HG03060 (cell line): ENCODE results near the gene CAPN9.

Experiments
- ATAC-seq: cut with Tn5 transposase; IDR thresholded peaks from one replicate; pipeline ENCODE4 v1.9.1; 2021; ENCODE audit warnings: low read depth, moderate number of reproducible peaks; ENCODE audit not compliant: unreplicated experiment

The CAPN9 gene

DNA sequence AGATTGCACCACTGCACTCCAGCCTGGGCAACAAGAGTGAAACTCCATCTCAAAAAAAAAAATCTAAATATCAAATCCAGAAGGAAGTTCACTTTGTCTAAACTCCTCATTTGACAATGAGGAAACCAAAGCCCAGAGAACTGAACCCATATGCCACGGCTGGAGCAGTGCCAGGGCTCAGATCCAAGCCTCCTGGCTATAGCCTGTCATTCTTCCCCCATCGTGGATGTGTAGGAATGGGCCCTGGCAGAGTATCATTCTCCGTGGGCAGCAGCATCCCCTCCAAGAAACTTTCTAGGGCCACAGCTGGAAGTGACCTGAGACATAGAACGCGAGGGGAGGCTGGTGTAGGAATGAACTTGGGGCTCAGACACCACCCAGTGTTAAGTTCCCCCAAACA, 47.2 kb downstream of the CAPN9 start:
- ATAC-seq: no peak

GRCh38 chr1:230794871-230795605, 47.9 kb downstream of the CAPN9 start:
- ATAC-seq: no peak

DNA sequence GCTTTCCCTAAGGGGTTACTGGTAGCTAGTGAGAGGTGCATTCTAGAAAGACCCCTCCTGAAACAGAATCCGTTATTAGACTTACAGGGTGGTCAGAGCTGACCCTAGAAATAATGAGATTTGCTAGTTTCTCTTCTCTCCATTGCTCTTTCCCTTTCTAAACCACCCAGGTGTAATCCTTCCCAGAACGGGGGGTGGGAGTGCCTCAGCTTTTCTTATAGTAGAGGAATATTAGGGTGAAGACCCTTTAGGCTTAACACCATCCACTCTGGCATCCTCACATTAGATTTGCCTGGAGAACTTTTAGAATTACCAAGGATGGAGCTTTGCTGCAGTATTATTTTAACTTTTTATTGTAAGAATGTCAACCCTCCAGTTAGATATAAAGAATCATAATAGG, 49.4 kb downstream of the CAPN9 start:
- no peak for ATAC-seq

- no peak for ATAC-seq
Measured at GRCh38 chr1:230797376-230797920, 50.3 kb downstream of the CAPN9 start.

DNA sequence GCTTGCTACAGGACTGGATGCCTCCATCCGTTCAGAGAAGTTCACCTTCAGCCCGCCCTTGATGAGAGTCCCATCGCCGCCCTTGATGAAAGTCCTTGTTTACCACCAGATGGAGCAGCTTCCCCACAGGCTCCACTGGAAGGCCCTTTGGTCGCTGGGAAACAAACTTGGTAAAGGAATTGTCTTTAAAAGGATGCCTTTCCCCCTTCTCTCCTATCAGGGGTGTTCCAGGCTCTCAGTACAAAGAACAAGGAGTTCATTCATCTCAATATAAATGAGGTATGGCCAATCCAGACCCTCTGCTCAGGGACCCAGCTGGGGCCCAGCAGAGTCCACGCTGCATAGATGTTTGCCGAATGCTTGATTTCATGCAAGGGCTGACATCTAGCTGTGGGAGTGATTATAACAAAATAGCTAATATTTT, 50.8 kb downstream of the CAPN9 start:
- no peak for ATAC-seq

DNA sequence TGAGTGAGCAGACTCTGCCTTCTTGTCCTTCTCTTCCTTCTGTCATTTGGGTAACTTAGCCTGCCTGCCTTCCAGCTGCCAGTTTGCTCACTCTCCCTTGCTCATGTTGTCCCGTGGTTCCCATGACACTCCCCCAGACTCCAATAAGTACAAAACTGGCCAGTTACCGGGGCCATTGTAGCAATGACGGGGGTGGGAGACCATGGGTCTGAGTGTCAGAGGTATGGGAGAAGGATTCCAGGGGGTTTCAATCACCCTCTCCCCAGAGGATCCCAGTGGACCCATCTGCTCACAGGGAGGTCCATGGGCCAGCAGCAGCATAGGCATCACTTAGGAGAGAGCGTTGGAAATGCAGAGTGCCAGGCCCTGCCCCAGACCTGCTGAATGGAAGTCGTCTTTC, 51.3 kb downstream of the CAPN9 start:
- ATAC-seq: no peak

GRCh38 chr1:230800891-230801840, 54.0 kb downstream of the CAPN9 start:
- ATAC-seq: no peak

GRCh38 chr1:230804396-230804795, 57.2 kb downstream of the CAPN9 start:
- ATAC-seq: no peak

GRCh38 chr1:230806552-230806951, 59.4 kb downstream of the CAPN9 start:
- ATAC-seq: no peak

GRCh38 chr1:230807029-230807428, 59.8 kb downstream of the CAPN9 start:
- no peak for ATAC-seq

DNA sequence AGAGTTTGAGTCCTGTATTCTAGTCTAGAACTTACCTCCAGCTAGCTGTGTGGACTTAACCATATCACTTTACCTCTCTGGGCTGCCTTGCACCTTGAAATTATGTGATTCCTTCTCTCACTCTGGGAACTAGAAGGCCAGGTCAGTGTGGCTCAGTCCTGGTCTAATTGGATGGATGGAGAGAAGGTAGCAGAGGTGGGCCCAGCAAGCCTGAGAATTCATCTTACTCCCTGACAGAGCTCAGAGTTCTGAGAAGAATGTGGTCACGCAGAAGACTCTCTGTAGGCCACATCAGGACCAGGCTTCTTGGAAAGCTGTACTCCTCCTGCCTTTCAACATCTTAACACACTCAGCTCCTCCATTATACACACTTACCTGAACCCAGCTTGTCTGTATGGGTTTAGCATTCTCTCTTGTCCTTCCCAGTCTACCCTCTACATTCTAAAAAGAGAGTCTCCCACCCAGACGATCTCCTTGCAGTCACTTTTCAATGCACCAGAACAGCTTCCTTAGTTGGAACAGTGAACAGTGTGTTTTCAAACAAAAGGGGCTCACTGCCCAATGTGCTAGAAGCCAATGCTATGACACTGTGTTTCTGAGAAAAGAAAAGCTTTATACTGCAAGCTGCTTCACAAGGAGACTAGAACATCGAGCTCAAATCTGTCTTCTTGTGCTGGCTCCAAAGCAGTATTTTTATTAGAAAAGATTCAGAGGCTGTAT, 60.5 kb downstream of the CAPN9 start:
- ATAC-seq: no peak

DNA sequence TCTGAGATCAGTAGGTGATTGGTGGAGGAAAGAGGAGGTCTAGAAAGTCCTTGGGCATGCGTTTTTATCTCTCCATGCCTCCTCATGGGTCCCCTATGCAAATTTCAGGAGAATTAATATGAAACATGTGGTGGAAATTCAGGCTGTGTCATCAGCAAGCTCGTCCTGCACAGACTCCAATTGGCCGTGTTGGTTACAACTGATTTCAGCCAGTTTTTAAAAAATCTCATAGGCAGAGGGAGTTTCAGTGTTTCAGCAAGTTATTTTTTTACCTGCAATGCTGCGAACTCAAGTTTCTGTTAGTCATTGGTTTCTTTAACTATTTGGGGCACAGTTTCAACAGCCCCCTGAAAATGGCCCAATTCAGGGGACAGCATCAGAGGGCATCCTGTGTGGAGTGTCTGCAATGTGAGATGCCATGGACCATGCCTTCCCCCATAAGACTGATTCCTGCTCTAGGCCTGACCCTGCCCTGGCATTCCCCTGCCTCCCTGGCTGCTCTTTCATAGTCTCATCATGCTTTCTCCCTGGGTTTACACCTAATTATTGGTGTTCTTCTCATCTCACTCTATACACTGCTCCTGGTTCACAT, 61.2 kb downstream of the CAPN9 start:
- no peak for ATAC-seq

DNA sequence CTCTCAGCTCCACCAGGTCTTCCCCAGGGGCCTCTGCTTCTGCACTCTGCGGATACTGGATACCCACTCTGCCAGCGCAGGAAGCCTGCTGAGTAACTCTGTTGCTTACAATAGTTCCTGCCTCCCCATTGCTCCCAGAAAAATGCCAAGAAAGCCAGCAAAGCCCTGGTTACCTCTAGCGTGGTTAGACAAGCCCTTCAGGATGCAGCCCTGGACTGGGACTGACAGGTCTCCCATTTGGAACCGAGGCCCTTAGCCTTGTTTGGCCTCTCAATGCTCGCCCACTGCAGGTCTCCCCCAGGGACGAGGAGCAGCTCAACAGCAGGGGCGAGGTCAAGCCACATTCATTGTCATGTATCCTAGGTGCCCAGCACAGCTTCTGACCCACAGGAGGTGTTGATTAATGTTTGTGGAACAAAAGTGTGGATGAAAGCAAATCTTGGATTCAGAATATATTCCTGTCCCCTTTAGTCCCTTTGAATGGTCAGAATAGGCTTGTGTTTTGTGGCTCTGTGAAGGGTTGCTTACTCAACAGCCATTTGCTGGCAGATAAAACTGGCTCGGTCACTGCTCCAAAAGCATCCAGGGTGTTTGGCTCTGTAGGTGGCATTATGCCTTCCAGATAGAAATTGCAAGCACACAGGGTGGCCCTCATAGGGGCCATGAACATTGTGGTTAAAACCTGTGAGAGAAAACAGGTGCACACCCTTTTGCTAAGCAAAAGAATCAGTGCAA, 62.2 kb downstream of the CAPN9 start:
- ATAC-seq: no peak

DNA sequence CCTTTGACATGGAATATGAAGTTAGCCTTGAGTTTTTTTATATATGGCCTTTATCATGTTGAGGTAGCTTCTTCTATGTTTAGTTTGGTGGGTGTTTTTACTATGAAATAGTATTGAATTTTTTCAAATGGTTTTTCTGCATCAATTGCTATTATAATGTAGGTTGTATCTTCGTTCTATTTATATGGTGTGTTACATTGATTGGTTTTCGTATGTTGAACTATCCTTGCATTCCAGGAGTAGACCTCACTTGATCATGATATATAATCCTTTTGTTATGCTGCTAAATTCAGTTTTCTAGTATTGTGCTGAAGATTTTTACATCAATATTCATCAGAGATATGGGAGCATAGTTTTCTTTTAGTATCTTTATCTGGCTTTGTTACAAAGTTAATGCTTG, 65.4 kb downstream of the CAPN9 start:
- no peak for ATAC-seq

DNA sequence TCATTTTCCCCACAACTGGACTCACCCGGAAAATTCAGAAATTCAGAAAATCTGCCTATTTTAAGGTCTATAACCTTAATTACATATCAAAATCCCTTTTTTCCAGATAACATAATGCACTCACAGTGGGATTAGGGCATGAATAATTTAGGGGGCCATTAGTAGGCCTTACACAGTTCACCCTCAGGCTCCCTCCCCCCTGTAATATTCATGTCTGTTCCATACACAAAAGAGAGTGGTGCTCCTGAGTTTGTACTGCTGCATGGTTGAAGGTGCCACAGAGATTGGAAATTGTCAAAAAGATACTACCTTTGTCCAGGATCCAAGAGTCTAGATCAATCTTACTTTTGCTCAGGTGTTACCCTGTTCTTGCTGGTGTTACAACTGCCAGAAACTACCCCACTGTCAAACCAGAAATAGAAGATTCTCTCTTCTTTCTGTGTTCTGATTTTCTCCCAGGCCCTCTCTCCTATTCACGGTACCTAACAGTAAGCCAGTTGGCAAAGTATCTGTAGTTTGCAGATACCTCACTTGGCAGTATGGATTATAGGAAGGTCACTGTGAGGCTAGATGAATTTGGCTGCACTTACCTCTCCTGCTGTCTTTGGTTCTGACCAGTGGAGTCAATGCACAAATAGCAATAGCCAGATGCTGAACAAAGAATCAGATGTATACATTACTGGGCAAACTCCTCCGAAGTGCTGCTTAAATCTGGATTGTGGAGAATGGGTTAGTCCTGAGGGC, 67.9 kb downstream of the CAPN9 start:
- ATAC-seq: no peak

DNA sequence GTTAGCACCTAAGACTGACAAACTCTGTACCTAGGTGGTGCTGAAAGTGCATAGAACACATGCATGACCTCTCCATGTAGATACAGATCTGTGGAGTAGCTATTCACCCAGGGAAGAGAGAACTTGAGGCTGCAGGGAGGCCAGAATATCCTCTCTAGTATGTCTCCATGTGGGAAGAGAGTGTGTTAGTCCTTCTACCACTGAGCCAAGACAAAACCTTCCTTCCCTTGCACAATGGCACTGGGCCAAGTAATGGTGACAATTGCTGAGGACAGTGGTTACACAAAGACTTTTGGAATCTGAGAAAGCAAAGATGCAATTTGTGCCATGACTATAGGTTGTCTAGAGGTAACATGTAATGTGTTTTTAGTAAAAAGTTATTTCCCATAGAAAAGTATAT, 68.8 kb downstream of the CAPN9 start:
- no peak for ATAC-seq

DNA sequence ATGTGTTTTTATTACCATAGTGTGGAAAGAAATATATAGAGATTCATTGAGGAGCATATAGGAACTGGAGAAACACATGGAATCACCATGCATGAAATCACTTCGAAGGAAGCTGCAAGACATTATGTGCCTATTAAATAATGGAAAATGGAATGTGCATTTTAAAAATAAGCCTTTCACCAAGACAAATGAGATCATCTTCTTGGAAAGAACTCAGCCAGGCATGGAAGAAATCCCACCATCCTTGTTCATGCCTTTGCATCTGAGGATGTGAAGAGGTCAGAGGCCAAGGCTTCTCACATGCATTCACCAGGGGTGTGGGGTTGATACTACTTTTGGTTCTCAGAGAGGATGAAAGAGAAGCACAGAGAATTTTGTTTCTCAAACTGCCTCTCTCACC, 71.2 kb downstream of the CAPN9 start:
- ATAC-seq: no peak

GRCh38 chr1:230818901-230819300, 71.7 kb downstream of the CAPN9 start:
- ATAC-seq: no peak

GRCh38 chr1:230819976-230820375, 72.8 kb downstream of the CAPN9 start:
- no peak for ATAC-seq
